OCI-LY7 (cell line): ENCODE data around the gene AADACL4. TPM values are rescaled to one million over a fixed set of nuclear protein-coding genes. Genes with fewer than 3 reads are reported as not detected.

Experiments
- BruUV-seq: library from RNA; stranded (reverse); fragments of 400-500 nt; replicated peaks from 2 replicates; lab custom pipeline; 2021; lab: Mats Ljungman, UMichigan
- CTCF ChIA-PET: fragments of 300-600 bp; sonication (Branson Sonifier 250); formaldehyde crosslinking; loops from one replicate; lab custom pipeline; 2022; ENCODE audit warnings: antibody characterized with exemption; ENCODE audit not compliant: unreplicated experiment; lab: Charles Lee
- POLR2A ChIA-PET: fragments of 300-600 bp; sonication (Branson Sonifier 250); formaldehyde crosslinking; loops from one replicate; lab custom pipeline; 2022; ENCODE audit warnings: antibody characterized with exemption; lab: Charles Lee
- DNase-seq: peaks from one replicate; pipeline ENCODE4 v3.0.0-alpha.2; 2015; ENCODE audit warnings: low spot score
- H2AFZ ChIP-seq: fragments of 200-600 bp; sonication (generic), shearing (Covaris generic); 2 replicates; pipeline ENCODE4 v1.6.1; 2014; ENCODE audit warnings: mild to moderate bottlenecking, antibody characterized with exemption, low read length, moderate library complexity
- H3K27ac ChIP-seq: fragments of 200-600 bp; sonication (generic); 2 replicates; pipeline ENCODE4 v1.5.1; 2014; ENCODE audit warnings: mixed run types, low read depth, mild to moderate bottlenecking, moderate library complexity, low read length, inconsistent platforms; ENCODE audit not compliant: poor library complexity, severe bottlenecking
- H3K36me3 ChIP-seq: fragments of 200-600 bp; sonication (generic); 2 replicates; pipeline ENCODE4 v1.6.1; 2014; ENCODE audit warnings: mild to moderate bottlenecking, antibody characterized with exemption, low read length, moderate library complexity, mixed read lengths; ENCODE audit not compliant: insufficient read depth
- H3K4me1 ChIP-seq: fragments of 200-600 bp; sonication (generic); 2 replicates; pipeline ENCODE4 v1.5.1; 2014; ENCODE audit warnings: mild to moderate bottlenecking, low read length; ENCODE audit not compliant: insufficient read depth, poor library complexity, severe bottlenecking
- H3K4me2 ChIP-seq: fragments of 200-600 bp; sonication (generic); 2 replicates; pipeline ENCODE4 v1.6.1; 2014; ENCODE audit warnings: mild to moderate bottlenecking, low read length
- H3K4me3 ChIP-seq: fragments of 200-600 bp; sonication (generic); 2 replicates; pipeline ENCODE4 v1.5.1; 2014; ENCODE audit warnings: mild to moderate bottlenecking, low read depth, low read length; ENCODE audit not compliant: poor library complexity, severe bottlenecking
- H3K79me2 ChIP-seq: fragments of 200-600 bp; sonication (generic); 2 replicates; pipeline ENCODE4 v1.6.1; 2016; ENCODE audit warnings: low read depth, mild to moderate bottlenecking, low read length, moderate library complexity, mixed read lengths; ENCODE audit not compliant: insufficient read depth
- H3K9me2 ChIP-seq: fragments of 200-600 bp; sonication (generic); 2 replicates; pipeline ENCODE4 v1.6.1; 2016; ENCODE audit warnings: mild to moderate bottlenecking, low read length, mixed read lengths; ENCODE audit not compliant: insufficient read depth
- H3K9me3 ChIP-seq: fragments of 200-600 bp; sonication (generic); 2 replicates; pipeline ENCODE4 v1.6.1; 2014; ENCODE audit warnings: mild to moderate bottlenecking, mixed run types, low read length, mixed read lengths
- H4K20me1 ChIP-seq: fragments of 200-600 bp; sonication (generic); 2 replicates; pipeline ENCODE4 v1.6.1; 2014; ENCODE audit warnings: mild to moderate bottlenecking, antibody characterized with exemption, low read length, moderate library complexity, mixed read lengths; ENCODE audit not compliant: insufficient read depth
- EZH2phosphoT487 ChIP-seq: fragments of 200-600 bp; sonication (generic); IDR thresholded peaks from 2 replicates; pipeline ENCODE4 v1.6.1; 2018; ENCODE audit warnings: low read depth, borderline replicate concordance, mild to moderate bottlenecking, mixed run types, antibody characterized with exemption, low read length, moderate library complexity, mixed read lengths
- intact Hi-C: fragments of 100-400 bp; cut with micrococcal nuclease; formaldehyde crosslinking; loops from one replicate; pipeline ENCODE4 v1.10.0; 2022; ENCODE audit not compliant: unreplicated experiment
- total RNA-seq, 2 experiments: library from RNA; depleted of rRNA in 1 of 2; stranded (reverse); fragments of >200 nt in 1 of 2; shearing (Covaris generic) in 1 of 2; gene quantifications; 2 replicates each; pipeline ENCODE4 v1.2.3, GENCODE V29; 2014 to 2022
- TF ChIP-seq, protein P1 (sequence below): fragments of 200-600 bp; sonication (generic); conservative IDR thresholded peaks from 2 replicates; pipeline ENCODE4 v1.5.1; 2014; ENCODE audit warnings: mild to moderate bottlenecking, antibody characterized with exemption, low read length, moderate library complexity, mixed read lengths

The AADACL4 gene
- total RNA-seq, 2 experiments from 2014 or later: not detected

DNA sequence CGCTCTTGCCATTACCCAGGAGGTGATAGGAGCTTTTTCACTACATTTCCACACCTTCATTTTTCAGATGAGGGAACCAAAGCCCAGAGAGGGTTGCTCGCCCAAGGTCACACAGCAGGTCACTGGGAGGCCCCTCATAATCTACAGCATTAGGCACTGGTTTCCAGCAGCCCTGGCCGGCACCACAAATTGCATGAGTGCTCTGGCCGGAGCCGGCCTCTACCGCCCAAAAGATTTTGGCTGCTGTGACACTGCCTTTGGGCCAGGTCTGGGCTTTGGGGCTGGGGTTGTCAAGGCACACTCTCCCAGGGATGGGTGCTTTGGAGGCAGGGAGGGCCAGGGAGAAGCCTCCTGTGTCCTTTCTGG lies 41.2 kb upstream of the AADACL4 start:
- intact Hi-C loops: no loop called here
- Histone ChIP-seq H3K4me2 (no peak overlapping the region), H3K27ac (no peak overlapping the region), H3K79me2 (no peaks in the 10 kb centered on the region), H3K4me1 (no peaks in the 10 kb centered on the region), H3K9me2 (no peaks in the 10 kb centered on the region), H3K36me3 (no peaks in the 10 kb centered on the region), H4K20me1 (no peaks in the 10 kb centered on the region), H3K4me3 (no peak overlapping the region), H3K9me3 (no peaks in the 10 kb centered on the region), H2AFZ (no peak overlapping the region)
- POLR2A ChIA-PET: no interaction called here
- DNase-seq: no peak
- TF ChIP-seq, protein P1, sequence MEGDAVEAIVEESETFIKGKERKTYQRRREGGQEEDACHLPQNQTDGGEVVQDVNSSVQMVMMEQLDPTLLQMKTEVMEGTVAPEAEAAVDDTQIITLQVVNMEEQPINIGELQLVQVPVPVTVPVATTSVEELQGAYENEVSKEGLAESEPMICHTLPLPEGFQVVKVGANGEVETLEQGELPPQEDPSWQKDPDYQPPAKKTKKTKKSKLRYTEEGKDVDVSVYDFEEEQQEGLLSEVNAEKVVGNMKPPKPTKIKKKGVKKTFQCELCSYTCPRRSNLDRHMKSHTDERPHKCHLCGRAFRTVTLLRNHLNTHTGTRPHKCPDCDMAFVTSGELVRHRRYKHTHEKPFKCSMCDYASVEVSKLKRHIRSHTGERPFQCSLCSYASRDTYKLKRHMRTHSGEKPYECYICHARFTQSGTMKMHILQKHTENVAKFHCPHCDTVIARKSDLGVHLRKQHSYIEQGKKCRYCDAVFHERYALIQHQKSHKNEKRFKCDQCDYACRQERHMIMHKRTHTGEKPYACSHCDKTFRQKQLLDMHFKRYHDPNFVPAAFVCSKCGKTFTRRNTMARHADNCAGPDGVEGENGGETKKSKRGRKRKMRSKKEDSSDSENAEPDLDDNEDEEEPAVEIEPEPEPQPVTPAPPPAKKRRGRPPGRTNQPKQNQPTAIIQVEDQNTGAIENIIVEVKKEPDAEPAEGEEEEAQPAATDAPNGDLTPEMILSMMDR: no peak
- no peak for TF ChIP-seq EZH2phosphoT487
- BruUV-seq: no TSS peak
- CTCF ChIA-PET: no interaction called here

DNA sequence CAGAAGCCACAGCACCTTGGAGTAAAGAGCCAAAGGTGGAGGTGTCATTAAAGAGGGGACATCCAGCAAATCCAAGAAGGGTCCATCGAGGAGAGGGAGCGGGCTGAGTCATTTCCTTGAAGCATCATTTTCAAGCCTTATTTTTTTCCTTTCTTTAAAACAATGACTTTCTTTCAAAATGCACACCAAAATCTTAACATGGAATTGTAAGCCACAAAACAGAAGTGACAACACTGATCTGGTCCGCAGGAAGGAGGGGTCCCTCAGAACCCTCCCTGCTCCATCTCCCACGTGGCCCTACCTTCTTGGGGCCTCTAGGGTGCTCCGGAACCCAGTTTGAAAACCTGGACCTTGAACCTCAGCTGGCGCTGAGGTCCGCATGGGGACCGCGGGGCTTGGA lies 40.7 kb upstream of the AADACL4 start:
- Histone ChIP-seq H4K20me1 (no peaks in the 10 kb centered on the region), H3K4me1 (no peaks in the 10 kb centered on the region), H3K9me2 (no peaks in the 10 kb centered on the region), H3K27ac (no peak overlapping the region), H3K36me3 (no peaks in the 10 kb centered on the region), H2AFZ (no peak overlapping the region), H3K9me3 (no peaks in the 10 kb centered on the region), H3K79me2 (no peaks in the 10 kb centered on the region), H3K4me2 (no peak overlapping the region), H3K4me3 (no peak overlapping the region)
- TF ChIP-seq, protein P1: no peak
- TF ChIP-seq EZH2phosphoT487: no peak
- no TSS peak for BruUV-seq
- ChIA-PET CTCF (no interaction called here), POLR2A (no interaction called here)
- intact Hi-C loops: no loop called here
- no peak for DNase-seq

DNA sequence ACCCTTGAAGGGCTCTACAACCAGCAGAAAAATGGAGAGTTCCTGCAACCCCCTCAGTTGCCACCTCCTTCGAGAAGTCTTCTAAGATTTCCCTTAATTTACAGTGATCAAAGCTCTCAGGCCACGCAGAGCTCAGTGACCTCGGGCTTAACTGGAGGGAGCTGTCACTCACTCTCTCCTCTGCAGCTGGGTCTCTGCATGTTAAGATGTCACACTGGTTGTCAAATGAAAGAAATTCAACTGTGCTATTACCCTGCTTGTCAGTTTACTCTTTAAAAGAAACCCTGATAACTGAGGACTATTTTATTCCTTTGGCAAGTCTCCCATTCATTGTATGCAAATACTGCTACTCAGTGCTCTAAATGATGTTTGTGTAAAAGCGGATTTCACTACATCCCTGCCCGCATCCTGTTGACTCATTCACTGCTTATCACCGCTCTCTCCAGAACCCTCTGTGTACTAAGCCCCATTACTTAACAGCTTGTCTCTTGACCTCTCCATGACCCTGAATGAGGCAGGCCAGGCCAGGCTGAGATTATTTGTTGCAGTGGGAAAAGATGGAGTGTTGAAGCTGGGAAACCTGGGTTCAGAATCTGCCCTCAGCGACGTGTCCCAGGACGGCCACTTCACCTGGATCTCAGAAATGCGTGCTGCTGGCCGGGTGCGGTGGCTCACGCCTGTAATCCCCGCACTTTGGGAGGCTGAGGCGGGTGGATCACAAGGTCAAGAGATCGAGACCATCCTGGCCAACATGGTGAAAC lies 39.6 kb upstream of the AADACL4 start:
- Histone ChIP-seq H3K4me3 (no peak overlapping the region), H3K36me3 (no peaks in the 10 kb centered on the region), H3K4me1 (no peaks in the 10 kb centered on the region), H3K27ac (no peak overlapping the region), H3K9me2 (no peaks in the 10 kb centered on the region), H3K4me2 (no peak overlapping the region), H3K9me3 (no peaks in the 10 kb centered on the region), H3K79me2 (no peaks in the 10 kb centered on the region), H2AFZ (no peak overlapping the region), H4K20me1 (no peaks in the 10 kb centered on the region)
- DNase-seq: no peak
- ChIA-PET POLR2A (no interaction called here), CTCF (no interaction called here)
- intact Hi-C loops: no loop called here
- TF ChIP-seq EZH2phosphoT487: no peak
- TF ChIP-seq, protein P1: no peak
- no TSS peak for BruUV-seq
